Muscle layer of duodenum (tissue), 2 donors: ENCODE data around the gene USP17L29.
"Not testable (repeated sequence)": the region's sequence is repeated elsewhere in the genome, so short reads cannot be mapped to it uniquely, and the experiment has no call there.

Experiments used
- H3K27ac ChIP-seq: one replicate; pipeline ENCODE4 v1.7.0; 2013; ENCODE audit warnings: mild to moderate bottlenecking, low read length
- H3K27me3 ChIP-seq: one replicate; pipeline ENCODE4 v1.7.0; 2013; ENCODE audit warnings: low read depth, mild to moderate bottlenecking, control low read depth, low read length
- H3K36me3 ChIP-seq, 2 donors: one replicate each; pipeline ENCODE4 v1.7.0; 2013; ENCODE audit warnings: low read length in 2 of 2, control low read depth in 1 of 2, mild to moderate bottlenecking in 1 of 2; ENCODE audit not compliant: insufficient read depth in 2 of 2, control insufficient read depth in 1 of 2
- H3K4me1 ChIP-seq, 2 donors: one replicate each; pipeline ENCODE4 v1.7.0; 2013; ENCODE audit warnings: low read length in 2 of 2, mild to moderate bottlenecking in 2 of 2, control low read depth in 1 of 2, moderate library complexity in 1 of 2; ENCODE audit not compliant: insufficient read depth in 2 of 2, control insufficient read depth in 1 of 2
- H3K4me3 ChIP-seq, 2 donors: one replicate each; pipeline ENCODE4 v1.7.0; 2013; ENCODE audit warnings: low read length in 2 of 2, low read depth in 1 of 2, mild to moderate bottlenecking in 1 of 2
- H3K9me3 ChIP-seq, 2 donors: one replicate each; pipeline ENCODE4 v1.7.0; 2013; ENCODE audit warnings: low read length in 2 of 2, control low read depth in 1 of 2, mild to moderate bottlenecking in 1 of 2; ENCODE audit not compliant: control insufficient read depth in 1 of 2
- donor health status: healthy.

Gene USP17L29

GRCh38 chr4:9384126-9384525 lies 30.7 kb downstream of the USP17L29 start:
- Histone ChIP-seq H3K9me3 (no peaks in the 10 kb centered on the region), H3K27me3 (no peaks in the 10 kb centered on the region), H3K27ac (no peak overlapping the region), H3K36me3 (no peaks in the 10 kb centered on the region), H3K4me3 (no peak overlapping the region), H3K4me1 (no peaks in the 10 kb centered on the region)

- H3K4me3 ChIP-seq, H3K36me3 ChIP-seq, H3K4me1 ChIP-seq, H3K27ac ChIP-seq, H3K9me3 ChIP-seq, H3K27me3 ChIP-seq: not testable (repeated sequence)
These were observed 35.6 kb downstream of the USP17L29 start for GRCh38 chr4:9389001-9389400.
